K562 (cell line): ENCODE data around the gene TYW1. TPM values are rescaled to one million over a fixed set of nuclear protein-coding genes. Genes with fewer than 3 reads are reported as not detected.
"Not testable (repeated sequence)": the region's sequence is repeated elsewhere in the genome, so short reads cannot be mapped to it uniquely, and the experiment has no call there.

ENCODE experiments used
- ATAC-seq: fragments of 200-7000 bp; cut with Tn5 transposase; 3 replicates; pipeline ENCODE4 v1.9.1; 2020; ENCODE audit warnings: moderate library complexity
- BruUV-seq: library from RNA; stranded (reverse); fragments of 400-500 nt; replicated peaks from 2 replicates; lab custom pipeline; 2021; lab: Mats Ljungman, UMichigan
- CTCF ChIA-PET: fragments of 300-600 bp; formaldehyde crosslinking; extraction: SDS; loops from one replicate; lab custom pipeline; 2021; ENCODE audit warnings: low intra/inter-chr PET ratio; lab: Yijun Ruan, JAX
- POLR2A ChIA-PET: fragments of 300-600, 350-650 bp; sonication (Branson Sonifier 250); formaldehyde crosslinking; extraction: SDS; loops from one replicate; lab custom pipeline; 2021; ENCODE audit warnings: antibody characterized with exemption, inconsistent platforms; lab: Yijun Ruan, JAX
- DNase-seq, 4 experiments: peaks; one replicate each; pipeline versions ENCODE4 v3.0.0 to v3.0.0-alpha.2; 2011 to 2018; ENCODE audit warnings: low spot score in 3 of 4, mixed read lengths in 3 of 4; ENCODE audit errors: extremely low read depth in 1 of 4
- FAIRE-seq: peaks from 2 replicates; lab custom pipeline; 2011; peaks lifted over from hg19 to GRCh38; lab: Jason Lieb, UNC
- H2AFZ ChIP-seq: 2 replicates; pipeline ENCODE4 v1.6.0; 2011; ENCODE audit warnings: low read depth, low read length, control low read depth, inconsistent platforms
- H3K27ac ChIP-seq: fragments of 200-600 bp; 3 replicates; pipeline ENCODE4 v1.8.0; 2011; ENCODE audit warnings: low read depth, mild to moderate bottlenecking, control low read depth, inconsistent platforms, low read length, moderate library complexity, mixed read lengths; ENCODE audit errors: extremely low read depth
- H3K27me3 ChIP-seq, 2 experiments: fragments of 300-600 bp in 1 of 2; 2 replicates in 1 of 2; 3 replicates in 1 of 2; pipeline versions ENCODE4 v1.6.0 to v1.8.0; 2011; ENCODE audit warnings: inconsistent platforms in 2 of 2, low read length in 2 of 2, mild to moderate bottlenecking in 1 of 2, mixed read lengths in 1 of 2, moderate library complexity in 1 of 2; ENCODE audit not compliant: control insufficient read depth in 2 of 2, insufficient read depth in 2 of 2
- H3K36me3 ChIP-seq: fragments of 300-600 bp; 3 replicates; pipeline ENCODE4 v1.8.0; 2011; ENCODE audit warnings: mild to moderate bottlenecking, low read length, inconsistent platforms; ENCODE audit not compliant: control insufficient read depth, insufficient read depth
- H3K4me1 ChIP-seq, 2 experiments: fragments of 200-600 bp in 1 of 2; replicated peaks in 1 of 2; 2 replicates in 1 of 2; 3 replicates in 1 of 2; pipeline versions ENCODE4 v1.5.1 to v1.8.0; 2011; ENCODE audit warnings: inconsistent platforms in 2 of 2, low read length in 2 of 2, mild to moderate bottlenecking in 1 of 2, mixed read lengths in 1 of 2, moderate library complexity in 1 of 2; ENCODE audit not compliant: control insufficient read depth in 2 of 2, insufficient read depth in 2 of 2
- H3K4me2 ChIP-seq: 2 replicates; pipeline ENCODE4 v1.6.1; 2011; ENCODE audit warnings: low read length, control low read depth, inconsistent platforms, mixed read lengths; ENCODE audit not compliant: insufficient read depth
- H3K4me3 ChIP-seq: fragments of 200-600 bp; sonication (generic), shearing (Covaris generic); 2 replicates; pipeline ENCODE4 v1.5.1; 2016; ENCODE audit warnings: control low read depth, inconsistent platforms
- H3K79me2 ChIP-seq: fragments of 200-600 bp; 3 replicates; pipeline ENCODE4 v1.8.0; 2011; ENCODE audit warnings: low read length, inconsistent platforms; ENCODE audit not compliant: control insufficient read depth, insufficient read depth
- H3K9ac ChIP-seq, 2 experiments: 2 replicates each; pipeline versions ENCODE4 v1.6.0 to v1.6.1; 2011; ENCODE audit warnings: low read depth in 2 of 2, low read length in 2 of 2, control low read depth in 1 of 2, inconsistent platforms in 1 of 2, mild to moderate bottlenecking in 1 of 2, mixed read lengths in 1 of 2; ENCODE audit not compliant: insufficient read depth in 1 of 2
- H3K9me1 ChIP-seq: one replicate; pipeline ENCODE4 v1.6.0; 2011; ENCODE audit warnings: inconsistent platforms, mild to moderate bottlenecking, low read length, moderate library complexity; ENCODE audit not compliant: control insufficient read depth, insufficient read depth
- H3K9me3 ChIP-seq: replicated peaks from 2 replicates; pipeline ENCODE4 v1.5.1; 2011; ENCODE audit warnings: low read depth, low read length, inconsistent platforms; ENCODE audit not compliant: control insufficient read depth, insufficient read depth
- H4K20me1 ChIP-seq: replicated peaks from 2 replicates; pipeline ENCODE4 v1.6.1; 2011; ENCODE audit warnings: low read length, inconsistent platforms, mixed read lengths; ENCODE audit not compliant: control insufficient read depth, insufficient read depth
- ATF7 ChIP-seq: fragments of 450-650 bp; IDR thresholded peaks from 2 replicates; pipeline ENCODE4 v1.7.1; 2014; ENCODE audit warnings: mild to moderate bottlenecking, moderate library complexity
- NFYB ChIP-seq: IDR thresholded peaks from 2 replicates; pipeline ENCODE4 v1.6.1; 2011; ENCODE audit warnings: mild to moderate bottlenecking, moderate library complexity; ENCODE audit not compliant: insufficient read length; ENCODE audit errors: extremely low read depth
- PBX2 ChIP-seq, 2 experiments: IDR thresholded peaks in 1 of 2; conservative IDR thresholded peaks in 1 of 2; 2 replicates each; pipeline ENCODE4 v1.6.1; 2016; ENCODE audit warnings: low read depth in 2 of 2, mild to moderate bottlenecking in 1 of 2, missing compliant biosample characterization in 1 of 2, missing genetic modification characterization in 1 of 2, moderate library complexity in 1 of 2
- RBM25 ChIP-seq: fragments of 200-400 bp; formaldehyde crosslinking; IDR thresholded peaks from 2 replicates; pipeline ENCODE4 v1.6.1; 2018; ENCODE audit warnings: low read length, low read depth, moderate library complexity; ENCODE audit not compliant: severe bottlenecking
- TRIM28 ChIP-seq: fragments of 450-650 bp; IDR thresholded peaks from 2 replicates; pipeline ENCODE4 v1.6.1; 2017
- ZNF318 ChIP-seq, 2 experiments: fragments of 450-650 bp; IDR thresholded peaks; 2 replicates each; pipeline ENCODE4 v1.6.1; 2016; ENCODE audit warnings: mild to moderate bottlenecking in 2 of 2, borderline replicate concordance in 1 of 2, low read depth in 1 of 2, moderate library complexity in 1 of 2
- WGBS: fragments of 100-300 bp; shearing (Covaris generic); methylation state at CpG from one replicate; pipeline ENCODE4 v1.1.6; 2016; ENCODE audit warnings: low coverage, mixed read lengths; ENCODE audit not compliant: insufficient coverage; ENCODE audit errors: missing lambda C conversion rate; 5-methylcytosine and 5-hydroxymethylcytosine counted together
- in situ Hi-C: fragments of 300-500 bp; cut with MboI; formaldehyde crosslinking; loops from 4 replicates; pipeline ENCODE4 v1.15.0; 2018; ENCODE audit warnings: inconsistent platforms, mixed read lengths
- intact Hi-C: fragments of 100-400 bp; cut with micrococcal nuclease; formaldehyde crosslinking; loops from 2 replicates; pipeline ENCODE4 v1.14.2; 2022
- polyA plus RNA-seq, 8 experiments: library from polyadenylated mRNA; depleted of rRNA in 4 of 8; stranded (reverse) in 5 of 8; unstranded in 3 of 8; fragments of >200 nt; fragmentation: Nextera tagmentation in 2 of 8; fragmentation: Illumina TruSeq in 1 of 8; extraction: Ambion mirVana in 2 of 8; extraction: Trizol in 1 of 8; gene quantifications; 2 replicates each; pipeline versions ENCODE4 v1.2.1 to v1.2.3, GENCODE V29; 2011 to 2014; ENCODE audit warnings: inconsistent platforms in 1 of 8, missing spikeins in 1 of 8
- total RNA-seq, 7 experiments: library from RNA; depleted of rRNA in 6 of 7; stranded (reverse); fragments of >200 nt in 6 of 7; fragmentation: Illumina TruSeq in 2 of 7; extraction: Trizol in 2 of 7; gene quantifications; 2 replicates each; pipeline versions ENCODE4 v1.2.1 to v1.2.3, GENCODE V29; 2011 to 2021; ENCODE audit warnings: low replicate concordance in 1 of 7
- TF ChIP-seq, protein P1 (sequence below), 2 experiments: fragments of 450-650 bp in 1 of 2; sonication (generic) in 1 of 2; formaldehyde crosslinking in 1 of 2; IDR thresholded peaks in 1 of 2; conservative IDR thresholded peaks in 1 of 2; 2 replicates each; pipeline versions ENCODE4 v1.6.1 to v1.8.1; 2016 to 2023; ENCODE audit warnings: mild to moderate bottlenecking in 2 of 2, moderate library complexity in 2 of 2, inconsistent platforms in 1 of 2, missing genetic modification reagents in 1 of 2

Gene TYW1
- total and polyA plus RNA-seq, 9 of the 15 experiments (the other 6 are each of a cell fraction or from before 2014, with no cell fraction given): 17.4 to 32.0 (median 26.2) TPM

GRCh38 chr7:67226340-67226907 is 229.8 kb downstream of the TYW1 start:
- H3K4me3 ChIP-seq; in situ Hi-C loops; BruUV-seq; H4K20me1 ChIP-seq; H3K9me1 ChIP-seq; H3K36me3 ChIP-seq; H2AFZ ChIP-seq; H3K9me3 ChIP-seq; H3K79me2 ChIP-seq; intact Hi-C loops; H3K27me3 ChIP-seq; CTCF ChIA-PET; TF ChIP-seq PBX2 (CRISPR knock-in tag; IDR thresholded peaks at IDR 0.05; ENCODE audit: low read depth): not testable (repeated sequence)
- peak; percentile 92 for ATAC-seq
- H3K27ac ChIP-seq: peak overlapping the region; percentile 83; the same call in 2 of the 3 replicates
- DNase-seq: peak in 1 of 4 experiments; percentile 86
- WGBS: 9% methylated on average over 4 of the region's 5 CpGs
- POLR2A ChIA-PET: interaction anchor here (0.7 kb wide), 1 partner anchor 13 kb away, joined by 4 read pairs; no protein-coding TSS in a partner anchor
- H3K4me2 ChIP-seq: peak overlapping the region; percentile 61
- peaks cover 0 to 13% of the 10 kb centered on the region in 2 experiments; a peak in 3 of 5 replicates for H3K4me1 ChIP-seq
- H3K9ac ChIP-seq: peak overlapping the region in 1 of 2 experiments; percentile 42; a peak in 1 of 4 replicates
- peak; percentile 86 for FAIRE-seq
- TF ChIP-seq RBM25: peak; percentile 16
- TF ChIP-seq ATF7: peak; percentile 99
- TF ChIP-seq NFYB: peak; percentile 67
- peak in 1 of 2 experiments; percentile 88; a peak in 2 of 4 replicates for TF ChIP-seq ZNF318 (IDR thresholded peaks at IDR 0.05; ENCODE audit: borderline replicate concordance in 1 of 2, low read depth in 1 of 2)
- TF ChIP-seq TRIM28: peak; percentile 36; the same call in 1 of the 2 replicates
- peak; percentile 51 for TF ChIP-seq PBX2 (tag; conservative IDR thresholded peaks at IDR 0.05; ENCODE audit: low read depth)
- TF ChIP-seq, protein P1, sequence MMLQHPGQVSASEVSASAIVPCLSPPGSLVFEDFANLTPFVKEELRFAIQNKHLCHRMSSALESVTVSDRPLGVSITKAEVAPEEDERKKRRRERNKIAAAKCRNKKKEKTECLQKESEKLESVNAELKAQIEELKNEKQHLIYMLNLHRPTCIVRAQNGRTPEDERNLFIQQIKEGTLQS (IDR thresholded peaks at IDR 0.05): peak; percentile 94
- TF ChIP-seq, protein P1 (CRISPR knock-in tag; conservative IDR thresholded peaks at IDR 0.05): not testable (repeated sequence)
